Activated T-helper 9 cell treated with anti-CD3 and anti-CD28 coated beads, Interleukin-2, amount 50 U/mL, for 16 hours (primary cell): ENCODE measurements around the gene ALG1.
"Not testable (repeated sequence)": the region's sequence is repeated elsewhere in the genome, so short reads cannot be mapped to it uniquely, and the experiment has no call there.

Experiments
- DNase-seq: peaks from one replicate; pipeline ENCODE4 v3.0.0-alpha.2; 2020; ENCODE audit warnings: low read depth

ALG1 gene

DNA sequence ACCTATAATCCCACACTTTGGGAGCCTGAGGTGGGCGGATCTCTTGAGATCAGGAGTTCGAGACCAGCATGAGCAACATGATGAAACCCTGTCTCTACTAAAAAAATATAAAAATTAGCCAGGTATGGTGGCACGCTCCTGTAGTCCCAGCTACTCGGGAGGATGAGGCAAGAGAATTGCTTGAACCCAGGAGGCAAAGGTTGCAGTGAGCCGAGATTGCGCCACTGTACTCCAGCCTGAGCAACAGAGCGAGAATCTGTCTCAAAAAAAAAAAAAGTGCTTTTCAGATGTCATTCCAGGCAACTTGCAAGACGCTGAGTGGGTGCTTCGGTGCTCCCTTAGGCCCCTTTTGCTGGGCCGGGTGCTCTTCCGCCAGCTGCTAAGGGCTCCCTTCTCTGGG is 27.1 kb upstream of the ALG1 start:
- DNase-seq: not testable (repeated sequence)

DNA sequence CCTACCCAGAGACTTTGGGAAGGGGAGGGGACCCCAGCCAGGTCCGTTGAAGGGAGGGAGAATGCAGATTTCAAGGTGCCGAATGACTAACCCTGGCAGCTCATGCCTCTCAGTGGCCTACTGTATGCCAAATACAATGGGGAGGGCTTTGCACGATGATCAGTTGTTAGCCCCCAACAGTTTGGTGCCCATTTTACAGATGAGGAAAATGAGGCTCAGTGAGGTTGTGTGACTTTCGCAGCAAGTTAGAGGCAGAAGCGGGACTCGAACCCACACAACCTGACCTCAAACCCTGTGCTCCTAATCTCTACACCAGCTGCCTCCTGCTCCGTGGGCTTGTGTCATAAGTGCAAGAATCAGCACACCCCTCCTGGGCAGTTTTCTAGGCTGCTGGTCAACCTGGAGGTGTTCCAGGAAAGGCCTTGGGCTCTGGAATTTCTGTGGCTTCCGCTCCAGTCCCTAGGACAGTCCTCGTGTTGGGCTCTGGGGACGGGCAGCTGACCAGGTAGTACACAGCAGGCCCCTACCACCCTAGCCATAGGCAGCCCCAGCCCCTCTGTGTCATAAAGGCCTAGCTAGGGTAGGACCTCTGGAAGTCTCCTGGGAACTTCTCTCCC is 26.0 kb upstream of the ALG1 start:
- DNase-seq: no peak

DNA sequence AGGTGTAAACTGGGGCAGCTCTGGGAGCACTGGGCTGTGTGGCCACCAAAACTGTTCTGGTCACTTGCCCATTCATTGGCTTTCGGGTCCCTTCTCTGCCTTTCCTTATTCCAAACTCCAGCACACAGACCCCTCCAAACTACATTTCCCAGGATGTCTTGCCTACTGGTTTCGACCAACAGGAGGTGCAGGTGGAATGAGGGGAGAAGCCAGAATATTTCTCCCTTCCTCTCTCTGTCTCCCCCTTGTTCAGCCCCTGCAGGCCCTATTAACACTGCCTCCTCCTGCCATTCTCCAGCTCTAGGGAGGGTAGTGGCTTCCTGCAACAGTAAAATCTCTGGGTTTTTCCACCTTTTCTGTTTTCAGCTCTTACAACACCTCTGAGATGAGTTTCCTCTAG is 24.7 kb upstream of the ALG1 start:
- DNase-seq: no peak

DNA sequence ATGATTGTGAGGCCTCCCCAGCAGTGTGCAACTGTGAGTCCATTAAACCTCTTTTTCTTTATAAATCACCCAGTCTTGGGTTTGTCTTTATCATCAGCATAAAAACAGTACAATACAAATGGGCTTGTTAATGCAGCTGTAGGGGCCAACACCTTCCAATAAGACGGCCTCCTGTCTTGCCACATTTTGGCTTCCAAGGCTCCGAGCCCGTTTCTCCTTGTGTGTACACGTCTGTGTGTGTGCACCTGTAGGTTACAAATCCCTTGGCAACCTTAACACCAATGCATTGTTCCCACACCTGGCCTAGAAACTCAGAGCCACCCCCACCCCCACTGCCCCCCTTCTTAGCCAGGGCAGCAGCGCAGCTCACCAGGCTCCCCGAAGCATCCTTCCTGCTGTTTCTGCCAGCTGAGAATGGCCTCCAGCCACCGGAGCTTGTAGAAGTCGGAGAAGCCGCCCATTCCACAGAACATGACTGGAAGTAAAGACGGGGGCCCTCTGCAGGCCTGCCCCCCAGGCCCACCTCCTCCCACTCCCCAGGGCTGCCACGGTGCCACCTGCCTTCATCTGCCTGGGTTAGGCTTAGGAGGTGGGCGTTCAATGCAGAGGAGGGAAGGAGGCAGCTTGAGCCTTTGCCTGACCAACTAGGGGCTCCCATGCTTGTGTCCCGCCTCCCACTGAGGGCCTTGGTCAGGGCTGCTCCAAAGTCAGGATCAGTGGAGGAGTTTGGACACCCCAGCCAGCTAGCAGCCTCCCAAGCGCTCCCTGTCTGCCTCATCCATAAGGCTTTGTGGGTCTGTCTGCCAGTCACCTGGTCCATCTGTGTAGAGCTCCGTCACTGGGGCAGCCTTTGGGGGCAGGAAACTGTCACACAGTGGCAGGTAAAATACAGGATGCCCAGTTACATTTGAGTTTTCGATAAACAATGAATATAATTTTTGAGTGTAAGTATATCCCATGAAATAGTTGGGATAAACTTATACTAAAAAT is 16.5 kb upstream of the ALG1 start:
- no peak for DNase-seq

DNA sequence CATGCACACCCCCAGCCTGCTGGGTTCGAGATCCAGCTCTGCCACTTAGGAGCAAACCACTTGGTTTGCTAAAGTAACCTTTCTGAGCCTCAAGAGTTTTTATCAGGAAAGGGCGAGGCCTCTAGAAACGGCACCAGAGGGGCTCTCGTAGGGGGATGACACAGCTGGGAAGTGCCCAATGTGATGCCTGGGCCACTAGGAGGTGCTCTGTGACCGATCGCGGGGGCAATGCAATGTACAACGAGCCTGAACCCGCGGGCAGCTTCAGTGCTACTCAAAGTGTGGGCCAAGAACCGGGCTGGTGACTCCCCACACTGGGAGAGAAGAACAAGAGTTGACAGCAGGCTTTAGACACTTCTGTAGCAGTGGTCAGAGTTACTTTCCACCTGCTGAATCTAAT is 15.3 kb upstream of the ALG1 start:
- DNase-seq: peak; percentile 3

DNA sequence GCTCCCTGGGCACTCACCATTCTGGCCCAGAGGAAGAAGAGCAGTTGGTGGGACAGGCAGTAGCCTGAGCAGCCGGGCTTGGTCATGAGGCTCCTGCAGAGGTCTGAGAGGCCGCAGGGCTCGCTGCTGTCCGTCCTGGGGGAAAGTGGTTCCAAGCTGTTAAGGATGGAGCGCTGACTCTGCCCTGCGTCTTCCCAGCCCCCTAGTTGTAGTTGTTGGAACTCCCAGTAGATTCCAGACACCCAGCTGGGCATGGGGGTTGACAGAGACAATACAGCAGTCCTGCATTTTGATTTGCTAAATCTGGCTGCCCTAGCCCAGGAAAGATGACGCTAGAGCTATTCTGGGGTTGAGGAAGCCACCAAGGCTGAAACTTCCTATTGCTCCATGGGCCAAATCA is 13.2 kb upstream of the ALG1 start:
- DNase-seq: no peak

DNA sequence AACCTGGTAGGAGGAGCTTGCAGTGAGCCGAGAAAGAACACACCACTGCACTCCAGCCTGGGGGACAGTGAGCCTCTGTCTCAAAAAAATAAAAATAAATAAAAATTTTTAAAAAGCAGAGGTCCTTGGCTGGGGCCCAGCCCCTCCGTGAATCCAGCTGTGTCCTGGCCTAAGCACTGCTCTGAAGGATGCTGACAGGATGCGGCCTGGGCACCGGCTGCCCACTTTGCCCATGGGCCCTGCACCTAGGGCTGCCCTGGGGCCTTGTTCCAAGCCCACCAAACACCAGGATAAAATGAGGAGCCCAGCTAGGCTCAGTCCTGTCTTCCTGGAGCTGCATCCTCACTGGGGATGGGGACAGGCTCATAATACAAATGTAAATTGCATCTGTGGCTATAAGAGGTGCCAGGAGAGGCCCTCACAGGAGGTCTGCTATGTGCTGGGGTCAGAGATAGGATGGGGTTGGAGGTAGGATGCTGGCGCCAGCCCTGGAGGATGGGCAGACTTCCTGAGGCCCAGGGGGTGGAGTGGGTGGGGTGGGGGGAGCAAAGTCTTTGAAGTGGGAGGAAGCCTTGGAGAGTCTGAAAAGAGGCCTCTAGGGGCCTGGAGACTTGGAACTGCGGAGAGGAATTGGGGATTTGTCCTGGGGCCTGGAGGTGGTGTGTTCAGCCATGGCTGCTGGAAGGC is 12.1 kb upstream of the ALG1 start:
- no peak for DNase-seq

DNA sequence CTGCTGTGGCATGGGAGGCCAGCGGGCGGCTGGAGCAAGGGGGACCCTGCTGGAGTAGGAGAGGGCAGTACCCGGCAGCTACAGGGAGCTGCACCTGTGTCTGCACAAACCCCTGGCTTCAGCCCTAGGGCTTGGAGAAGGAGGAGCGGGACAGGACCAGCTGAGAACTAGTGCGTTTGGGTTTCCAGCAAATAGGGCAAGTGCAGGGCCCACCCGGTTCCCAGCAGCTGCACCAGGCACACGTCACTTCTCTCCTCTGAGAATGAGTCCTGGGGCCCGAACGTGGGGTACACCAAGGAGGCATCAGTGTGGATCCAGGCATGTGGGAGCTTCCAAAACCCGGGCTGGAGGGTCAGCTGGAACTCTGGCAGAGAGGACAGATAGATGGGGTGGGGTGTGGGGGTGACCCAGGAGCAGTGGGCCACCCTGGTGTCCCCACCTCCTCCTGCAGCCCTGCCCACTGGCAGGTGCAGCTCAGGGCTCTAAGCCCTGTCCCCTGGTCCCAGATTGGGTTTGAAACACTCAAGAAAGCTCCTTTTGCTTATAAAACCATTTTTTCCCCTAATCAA is 11.5 kb upstream of the ALG1 start:
- DNase-seq: no peak

DNA sequence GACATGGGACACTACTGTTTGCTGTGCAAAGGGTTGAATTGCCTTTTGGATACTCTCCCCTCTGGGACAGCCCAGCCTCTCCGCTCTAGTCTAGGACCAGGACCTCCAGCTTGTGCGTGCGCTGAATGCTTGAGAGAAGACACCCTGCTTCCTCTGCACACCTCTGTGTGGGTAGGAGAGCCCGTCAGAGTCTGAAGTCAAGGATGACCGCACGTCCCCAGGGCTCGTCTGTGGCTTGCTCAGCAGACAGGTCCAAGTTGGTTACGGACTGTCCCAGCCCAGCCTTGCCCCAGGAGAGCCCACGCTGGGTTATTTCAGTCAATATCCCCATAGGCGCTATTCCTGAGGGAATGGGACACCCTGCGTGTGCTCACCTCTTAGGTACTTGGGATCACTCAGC is 9.6 kb upstream of the ALG1 start:
- DNase-seq: no peak

DNA sequence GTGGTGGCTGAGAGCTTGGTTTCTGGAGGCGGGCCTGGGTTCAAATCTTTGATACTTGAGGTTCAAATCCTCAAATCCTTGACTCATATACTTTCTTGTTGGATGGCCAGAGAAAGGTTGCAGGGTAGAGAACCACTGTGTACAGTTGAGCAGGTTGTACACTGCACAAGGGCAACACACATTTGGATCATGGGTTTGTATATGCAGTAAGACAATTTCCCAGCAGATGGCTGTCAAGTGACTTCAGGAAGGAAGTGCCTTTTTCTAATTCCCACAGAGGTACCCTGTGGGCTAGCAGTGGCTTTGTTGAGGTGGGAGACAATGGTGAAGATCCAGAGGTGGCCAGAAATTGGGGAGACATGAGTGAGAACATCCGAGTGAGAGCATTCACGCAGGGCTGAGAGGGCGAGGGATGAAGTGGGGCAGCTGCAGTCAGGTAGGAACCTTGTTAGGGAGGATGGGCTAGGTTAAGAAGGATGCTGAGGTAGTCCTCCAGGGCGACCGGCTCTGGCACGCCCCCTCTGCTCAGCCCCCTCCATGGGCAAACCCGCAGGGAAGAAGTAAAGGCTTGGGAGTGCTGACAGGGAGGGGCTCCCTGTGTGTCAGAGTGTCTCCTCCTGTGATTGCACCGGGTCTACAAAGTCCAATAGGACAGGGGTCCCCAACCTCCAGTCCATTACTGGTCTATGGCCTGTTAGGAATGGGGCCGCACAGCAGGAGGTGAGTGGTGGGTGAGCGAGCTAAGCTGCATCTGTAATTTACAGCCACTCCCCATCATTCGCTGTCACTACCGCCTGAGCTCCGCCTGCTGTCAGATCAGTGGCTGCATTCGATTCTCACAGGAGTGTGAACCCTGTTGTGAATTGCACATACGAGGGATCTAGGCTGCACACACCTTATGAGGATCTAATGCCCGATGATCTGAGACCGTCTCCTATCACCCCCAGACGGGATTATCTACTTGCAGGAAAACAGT is 8.6 kb upstream of the ALG1 start:
- DNase-seq: no peak

DNA sequence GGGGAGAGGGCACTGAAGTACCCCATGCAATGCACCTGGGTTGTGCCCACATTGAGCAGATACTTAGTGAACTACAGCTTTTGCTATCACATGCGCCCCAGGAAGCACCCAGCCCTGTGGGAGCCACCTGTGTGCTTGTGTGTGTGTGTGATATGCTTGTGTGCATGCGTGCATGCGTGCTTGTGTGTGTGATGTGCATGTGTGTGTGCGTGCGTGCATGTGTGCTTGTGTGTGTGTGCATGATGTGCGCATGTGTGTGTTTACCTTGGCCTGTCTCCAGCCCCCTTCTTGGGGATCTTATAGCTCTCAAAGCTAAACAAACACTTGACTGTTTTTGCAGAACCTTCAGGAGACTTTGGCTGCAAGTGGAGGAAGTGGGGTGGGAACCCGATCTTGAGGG is 6.7 kb upstream of the ALG1 start:
- DNase-seq: no peak

DNA sequence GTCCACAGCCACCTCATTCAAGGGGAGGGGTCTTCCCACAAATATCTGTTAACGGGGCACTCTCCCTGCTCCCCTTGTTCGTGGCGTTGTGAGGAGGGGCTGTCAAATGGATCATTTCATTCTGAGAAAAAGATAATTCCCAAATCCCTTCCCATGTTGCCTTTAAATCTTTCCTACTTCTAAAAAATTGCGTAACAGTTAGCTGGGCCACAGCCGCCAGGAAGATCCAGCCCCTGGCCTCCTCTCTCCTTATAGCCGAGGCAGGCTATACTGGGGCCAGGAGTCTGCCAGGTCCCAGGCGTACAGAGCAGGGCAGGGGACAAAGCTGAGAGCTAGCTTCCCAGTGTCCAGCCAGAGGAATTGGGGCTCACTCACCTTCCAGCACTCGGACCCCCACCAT is 6.3 kb upstream of the ALG1 start:
- no peak for DNase-seq

DNA sequence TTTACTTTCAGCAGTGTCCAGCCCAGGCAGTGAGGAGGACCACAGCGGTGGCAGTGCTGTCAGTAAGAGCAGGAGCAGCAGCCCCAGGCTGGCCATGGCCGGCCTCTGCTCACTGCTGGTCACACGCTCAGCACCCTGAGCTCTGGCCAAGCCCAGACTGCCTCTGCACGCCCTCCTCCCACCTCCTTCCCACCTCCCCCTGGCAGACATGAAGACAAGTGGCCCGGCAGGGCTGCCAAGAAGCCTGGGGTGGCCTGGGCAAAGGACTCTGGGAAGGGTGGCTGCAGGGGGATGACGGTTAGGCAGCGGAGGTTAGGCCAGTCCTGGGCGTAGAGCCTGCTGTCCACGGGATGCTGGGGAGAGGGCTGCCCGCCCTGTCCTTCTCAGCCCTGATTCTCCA is 5.8 kb upstream of the ALG1 start, which contains the start of gene C16orf89:
Gene C16orf89, minus strand, starts transcription at position 144 of the 400 bp plus-strand sequence. Its CDS starts 48 bp downstream, at position 96.
- DNase-seq: no peak

DNA sequence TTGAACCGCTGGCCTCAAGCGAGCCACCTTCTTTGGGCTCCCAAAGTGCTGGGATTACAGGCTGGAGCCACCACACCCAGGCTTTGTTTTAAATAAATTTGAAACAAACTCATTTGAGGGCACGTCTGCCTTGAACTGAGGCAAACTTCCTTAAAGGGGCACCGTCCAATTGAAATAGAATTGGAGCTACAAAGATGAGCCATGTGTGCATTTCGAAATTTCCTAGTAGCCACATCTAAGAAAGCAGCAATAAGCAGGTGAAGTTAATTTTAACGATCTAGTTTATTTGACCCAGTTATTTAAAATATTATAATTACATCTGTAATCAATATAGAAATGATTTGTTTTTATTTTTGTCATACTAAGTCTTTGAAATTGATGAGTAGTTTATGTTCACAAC is 5.1 kb upstream of the ALG1 start:
- no peak for DNase-seq

DNA sequence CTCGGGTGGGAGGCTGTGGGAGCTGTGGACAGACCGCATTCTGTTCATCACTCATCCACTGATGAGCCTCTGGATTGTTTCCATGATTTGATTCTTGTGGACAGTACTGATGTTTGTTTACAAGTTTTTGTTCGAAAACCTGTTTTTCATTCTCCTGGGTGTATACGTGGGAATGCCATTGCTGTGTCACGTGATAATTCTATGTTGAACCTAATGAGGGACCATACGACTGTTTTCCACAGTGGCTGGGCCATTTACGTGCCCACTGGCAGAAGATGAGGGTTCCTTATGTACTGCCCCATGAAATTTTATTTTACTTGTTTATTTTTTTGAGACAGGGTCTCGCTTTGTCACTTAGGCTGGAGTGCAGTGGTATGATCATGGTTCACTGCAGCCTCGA is 2.6 kb upstream of the ALG1 start:
- no peak for DNase-seq

DNA sequence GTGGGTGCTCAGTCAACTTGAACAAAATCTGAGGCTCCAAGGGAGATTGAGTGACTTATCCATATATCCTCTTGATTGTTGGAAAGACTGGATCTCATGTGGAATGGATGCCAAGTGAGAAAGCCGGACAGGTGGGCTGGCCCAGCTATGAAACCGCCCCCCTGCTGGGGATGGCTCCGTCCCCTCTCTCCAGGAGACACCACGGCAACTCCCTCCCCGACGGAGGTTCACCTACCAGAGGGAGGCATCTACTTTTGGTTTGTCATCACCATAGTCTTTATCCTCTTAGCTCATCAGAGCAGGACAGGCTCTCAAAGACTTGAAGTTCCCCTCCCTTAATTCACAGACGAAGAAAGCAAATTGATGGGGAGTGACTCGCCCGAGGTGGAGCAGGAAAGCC is 1.8 kb upstream of the ALG1 start:
- DNase-seq: no peak

DNA sequence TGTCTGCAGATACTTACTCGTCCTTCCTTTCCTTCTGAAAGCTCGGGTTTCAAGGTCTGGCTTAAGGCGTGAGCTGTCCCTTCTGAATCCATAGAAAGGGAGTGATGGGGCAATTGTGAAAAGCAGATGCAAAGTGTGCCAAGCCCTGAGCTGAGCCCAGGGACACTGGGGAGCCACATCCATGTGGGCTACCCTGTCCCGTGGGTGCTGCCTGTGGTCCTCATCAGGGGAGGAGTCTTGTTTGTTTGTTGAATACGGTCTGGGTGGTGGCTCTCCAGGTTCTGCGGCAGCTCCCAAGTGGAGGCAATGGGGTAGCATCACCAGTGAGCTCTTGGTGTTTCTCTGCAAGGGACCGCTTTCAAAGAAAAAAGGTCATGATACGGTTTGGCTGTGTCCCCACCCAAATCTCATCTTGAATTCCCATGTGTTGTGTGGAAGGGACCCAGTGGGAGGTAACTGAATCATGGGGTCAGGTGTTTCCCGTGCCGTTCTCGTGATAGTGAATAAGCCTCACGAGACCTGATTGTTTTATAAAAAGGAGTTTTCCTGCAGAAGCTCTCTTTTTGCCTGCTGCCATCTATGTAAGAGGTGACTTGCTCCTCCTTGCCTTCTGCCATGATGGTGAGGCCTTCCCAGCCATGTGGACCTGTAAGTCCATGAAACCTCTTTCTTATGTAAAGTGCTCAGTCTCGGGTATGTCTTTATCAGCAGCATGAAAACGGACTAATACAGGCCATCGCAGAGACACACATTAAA is 1.0 kb upstream of the ALG1 start:
- DNase-seq: no peak

DNA sequence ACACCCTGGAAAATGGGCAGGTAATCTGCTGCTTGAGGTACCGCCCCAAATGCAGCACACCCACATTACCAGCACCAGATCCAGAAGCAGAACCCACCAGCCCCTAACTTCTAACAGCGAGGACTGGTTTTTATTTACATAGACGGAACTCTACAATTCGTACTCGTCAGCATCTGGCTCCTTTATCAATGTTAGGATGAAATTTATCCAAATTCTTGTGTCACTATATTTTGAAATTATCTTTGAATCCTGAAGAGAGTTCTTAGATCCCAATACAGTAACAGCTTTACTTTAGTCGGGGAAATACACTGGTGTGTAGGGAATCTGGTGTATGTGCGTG is 332 bp upstream of the ALG1 start:
- DNase-seq: no peak

DNA sequence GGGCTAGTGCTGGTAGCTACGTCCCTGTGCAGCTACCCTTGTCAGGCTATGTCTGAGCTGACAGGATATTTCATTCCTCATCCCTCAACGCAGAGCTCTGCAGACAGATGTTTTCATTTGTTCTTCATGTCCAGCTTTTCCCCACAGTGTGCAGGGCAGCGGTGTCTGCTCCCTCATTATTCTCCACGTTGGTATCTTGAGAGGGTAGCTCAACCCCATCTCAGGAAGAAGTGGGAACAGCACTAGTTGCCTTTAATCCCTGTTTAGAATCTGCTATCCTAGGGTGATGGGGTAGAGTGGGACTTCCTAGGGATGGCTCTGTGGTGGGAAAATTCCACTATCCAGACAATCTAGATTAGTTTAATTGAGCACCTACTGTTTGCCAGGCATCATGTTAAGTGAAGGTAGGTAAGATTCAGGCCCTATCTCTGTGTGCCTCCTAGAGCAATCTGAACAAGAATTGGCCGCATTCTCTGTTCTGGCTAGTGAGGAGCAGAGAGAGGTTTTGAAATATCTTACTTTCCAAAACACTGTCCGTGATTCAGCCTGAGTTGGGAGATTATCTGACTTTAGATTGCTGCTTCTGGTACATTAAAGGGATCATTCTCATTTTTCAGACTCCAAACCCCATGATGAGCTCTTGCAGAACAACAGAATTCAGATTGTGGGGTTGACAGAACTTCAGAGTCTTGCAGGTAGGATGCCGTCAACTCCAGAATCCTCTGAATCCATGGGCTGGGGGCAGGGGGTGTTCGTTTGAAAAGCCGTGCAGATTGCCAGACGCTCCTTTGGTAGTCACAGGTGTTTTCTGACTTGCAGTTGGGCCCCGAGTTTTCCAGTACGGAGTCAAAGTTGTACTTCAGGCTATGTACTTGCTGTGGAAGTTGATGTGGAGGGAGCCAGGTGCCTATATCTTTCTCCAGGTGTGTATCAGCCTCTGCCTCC is 963 bp downstream of the ALG1 start:
- DNase-seq: no peak

DNA sequence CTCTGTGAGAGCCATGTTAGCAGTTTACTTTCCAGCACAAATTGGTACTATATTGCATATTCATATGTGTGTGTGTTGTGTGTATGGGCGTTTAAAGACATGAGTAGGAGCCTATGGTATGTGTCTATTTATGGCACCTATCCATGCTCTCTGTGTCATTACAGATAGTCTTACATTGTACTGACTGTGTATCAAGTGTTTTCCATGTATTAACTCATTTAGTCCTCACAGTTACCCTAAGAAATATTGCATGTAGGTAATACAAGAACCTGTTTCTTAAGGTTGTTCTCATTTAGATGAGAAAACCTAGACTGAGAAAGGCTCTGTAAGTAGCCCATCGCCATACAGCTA is 1.6 kb downstream of the ALG1 start:
- no peak for DNase-seq
